ENCODE data around the gene VEGFC. TPM values are rescaled to one million over a fixed set of nuclear protein-coding genes. Genes with fewer than 3 reads are reported as not detected.

Gene VEGFC
- total RNA-seq, 2 experiments from 2014 or later: not detected

GRCh38 chr4:176791591-176792325 is 964 bp downstream of the VEGFC start:
- no peak overlapping the region for H3K4me3 Mint-ChIP-seq
- H3K36me3 Mint-ChIP-seq: no peaks in the 10 kb centered on the region
- intact Hi-C loops (cut with micrococcal nuclease): loop anchor here (5.0 kb wide), 2 partner anchors 256 to 414 kb away; no protein-coding TSS in a partner anchor
- no peaks in the 10 kb centered on the region for H3K9me3 Mint-ChIP-seq
- ChIA-PET CTCF (interaction anchor here (1.3 kb wide), 1 partner anchor 256 kb away, joined by 5 read pairs; no protein-coding TSS in a partner anchor), POLR2A (no interaction called here)
- no peak for DNase-seq
- H3K27ac Mint-ChIP-seq: no peak overlapping the region
- H3K4me1 Mint-ChIP-seq (ENCODE audit: low read depth): peaks cover 6% of the 10 kb centered on the region
- peaks cover 38% of the 10 kb centered on the region for H3K27me3 Mint-ChIP-seq

- H3K27me3 Mint-ChIP-seq: peaks cover 39% of the 10 kb centered on the region
- intact Hi-C loops (cut with micrococcal nuclease): loop anchor here (5.0 kb wide), 2 partner anchors 257 to 413 kb away; no protein-coding TSS in a partner anchor
- no peaks in the 10 kb centered on the region for H3K9me3 Mint-ChIP-seq
- DNase-seq: no peak
- no peaks in the 10 kb centered on the region for H3K36me3 Mint-ChIP-seq
- ChIA-PET CTCF (no interaction called here), POLR2A (no interaction called here)
- no peak overlapping the region for H3K27ac Mint-ChIP-seq
- peaks cover 6% of the 10 kb centered on the region for H3K4me1 Mint-ChIP-seq (ENCODE audit: low read depth)
- H3K4me3 Mint-ChIP-seq: no peak overlapping the region
These were observed 2.3 kb downstream of the VEGFC start for GRCh38 chr4:176790398-176790797.

- POLR2A ChIA-PET: no interaction called here
- no peaks in the 10 kb centered on the region for H3K36me3 Mint-ChIP-seq
- DNase-seq: no peak
These were observed 2.8 kb downstream of the VEGFC start for GRCh38 chr4:176789955-176790354.

GRCh38 chr4:176788971-176789370 is 3.8 kb downstream of the VEGFC start:
- Mint-ChIP-seq H3K4me1 (ENCODE audit: low read depth) (peaks cover 6% of the 10 kb centered on the region), H3K4me3 (no peak overlapping the region), H3K36me3 (no peaks in the 10 kb centered on the region), H3K27me3 (peaks cover 34% of the 10 kb centered on the region), H3K9me3 (no peaks in the 10 kb centered on the region), H3K27ac (no peak overlapping the region)
- no peak for DNase-seq
- intact Hi-C loops (cut with micrococcal nuclease): no loop called here
- ChIA-PET CTCF (no interaction called here), POLR2A (no interaction called here)

More at GRCh38 chr4:176789955-176790354, 2.8 kb downstream of the VEGFC start:
- Mint-ChIP-seq H3K4me1 (ENCODE audit: low read depth) (peaks cover 6% of the 10 kb centered on the region), H3K4me3 (no peak overlapping the region), H3K9me3 (no peaks in the 10 kb centered on the region), H3K27me3 (peaks cover 39% of the 10 kb centered on the region), H3K27ac (no peak overlapping the region)
- CTCF ChIA-PET: no interaction called here
- intact Hi-C loops (cut with micrococcal nuclease): loop anchor here (5.0 kb wide), 2 partner anchors 257 to 413 kb away; no protein-coding TSS in a partner anchor

- H3K4me1 Mint-ChIP-seq (ENCODE audit: low read depth): peaks cover 2% of the 10 kb centered on the region
- no peak overlapping the region for H3K27ac Mint-ChIP-seq
- CTCF ChIA-PET: no interaction called here
- intact Hi-C loops (cut with micrococcal nuclease): no loop called here
- POLR2A ChIA-PET: no interaction called here
- DNase-seq: no peak
- H3K9me3 Mint-ChIP-seq: no peaks in the 10 kb centered on the region
- H3K27me3 Mint-ChIP-seq: peaks cover 27% of the 10 kb centered on the region
- no peaks in the 10 kb centered on the region for H3K36me3 Mint-ChIP-seq
- no peak overlapping the region for H3K4me3 Mint-ChIP-seq
These were observed 4.5 kb downstream of the VEGFC start for GRCh38 chr4:176788248-176788647.

GRCh38 chr4:176784816-176785215 is 7.9 kb downstream of the VEGFC start:
- ChIA-PET POLR2A (no interaction called here), CTCF (no interaction called here)
- Mint-ChIP-seq H3K27ac (no peak overlapping the region), H3K4me1 (ENCODE audit: low read depth) (no peaks in the 10 kb centered on the region), H3K27me3 (peaks cover 6% of the 10 kb centered on the region), H3K9me3 (no peaks in the 10 kb centered on the region), H3K4me3 (no peak overlapping the region), H3K36me3 (no peaks in the 10 kb centered on the region)
- no peak for DNase-seq
- intact Hi-C loops (cut with micrococcal nuclease): no loop called here

- no peaks in the 10 kb centered on the region for H3K36me3 Mint-ChIP-seq
- H3K27me3 Mint-ChIP-seq: peaks cover 1% of the 10 kb centered on the region
- no peak overlapping the region for H3K27ac Mint-ChIP-seq
- H3K9me3 Mint-ChIP-seq: no peaks in the 10 kb centered on the region
- no peak for DNase-seq
- intact Hi-C loops (cut with micrococcal nuclease): no loop called here
- H3K4me1 Mint-ChIP-seq (ENCODE audit: low read depth): no peaks in the 10 kb centered on the region
- H3K4me3 Mint-ChIP-seq: no peak overlapping the region
- POLR2A ChIA-PET: no interaction called here
- CTCF ChIA-PET: no interaction called here
These were observed 9.9 kb downstream of the VEGFC start for GRCh38 chr4:176782794-176783193.

GRCh38 chr4:176782191-176782590 is 10.5 kb downstream of the VEGFC start:
- ChIA-PET CTCF (no interaction called here), POLR2A (no interaction called here)
- peaks cover 1% of the 10 kb centered on the region for H3K27me3 Mint-ChIP-seq
- no peak for DNase-seq
- H3K4me3 Mint-ChIP-seq: no peak overlapping the region
- H3K9me3 Mint-ChIP-seq: no peaks in the 10 kb centered on the region
- H3K36me3 Mint-ChIP-seq: no peaks in the 10 kb centered on the region
- intact Hi-C loops (cut with micrococcal nuclease): no loop called here
- no peaks in the 10 kb centered on the region for H3K4me1 Mint-ChIP-seq (ENCODE audit: low read depth)
- H3K27ac Mint-ChIP-seq: no peak overlapping the region

- intact Hi-C loops (cut with micrococcal nuclease): no loop called here
- ChIA-PET POLR2A (no interaction called here), CTCF (no interaction called here)
- peaks cover 1% of the 10 kb centered on the region for H3K27me3 Mint-ChIP-seq
- no peak for DNase-seq
- H3K4me3 Mint-ChIP-seq: no peak overlapping the region
- no peaks in the 10 kb centered on the region for H3K36me3 Mint-ChIP-seq
- no peaks in the 10 kb centered on the region for H3K9me3 Mint-ChIP-seq
- H3K27ac Mint-ChIP-seq: no peak overlapping the region
- H3K4me1 Mint-ChIP-seq (ENCODE audit: low read depth): no peaks in the 10 kb centered on the region
These were observed 11.0 kb downstream of the VEGFC start for GRCh38 chr4:176781739-176782100.

GRCh38 chr4:176780995-176781738 is 11.6 kb downstream of the VEGFC start:
- no peaks in the 10 kb centered on the region for H3K27me3 Mint-ChIP-seq
- DNase-seq: no peak
- H3K4me1 Mint-ChIP-seq (ENCODE audit: low read depth): no peaks in the 10 kb centered on the region
- H3K4me3 Mint-ChIP-seq: no peak overlapping the region
- intact Hi-C loops (cut with micrococcal nuclease): no loop called here
- CTCF ChIA-PET: no interaction called here
- no peaks in the 10 kb centered on the region for H3K36me3 Mint-ChIP-seq
- H3K27ac Mint-ChIP-seq: no peak overlapping the region
- POLR2A ChIA-PET: no interaction called here
- no peaks in the 10 kb centered on the region for H3K9me3 Mint-ChIP-seq

- no peak for DNase-seq
- H3K27ac Mint-ChIP-seq: no peak overlapping the region
- H3K27me3 Mint-ChIP-seq: no peaks in the 10 kb centered on the region
- no peaks in the 10 kb centered on the region for H3K4me1 Mint-ChIP-seq (ENCODE audit: low read depth)
- no peaks in the 10 kb centered on the region for H3K36me3 Mint-ChIP-seq
- POLR2A ChIA-PET: no interaction called here
- intact Hi-C loops (cut with micrococcal nuclease): no loop called here
- H3K4me3 Mint-ChIP-seq: no peak overlapping the region
- no peaks in the 10 kb centered on the region for H3K9me3 Mint-ChIP-seq
- CTCF ChIA-PET: interaction anchor here (1.0 kb wide), 1 partner anchor 268 kb away, joined by 3 read pairs; no protein-coding TSS in a partner anchor
These were observed 13.3 kb downstream of the VEGFC start for GRCh38 chr4:176779421-176779820.

- intact Hi-C loops (cut with micrococcal nuclease): no loop called here
- H3K4me3 Mint-ChIP-seq: no peak overlapping the region
- DNase-seq: no peak
- H3K36me3 Mint-ChIP-seq: no peaks in the 10 kb centered on the region
- H3K9me3 Mint-ChIP-seq: no peaks in the 10 kb centered on the region
- H3K4me1 Mint-ChIP-seq (ENCODE audit: low read depth): no peaks in the 10 kb centered on the region
- H3K27me3 Mint-ChIP-seq: no peaks in the 10 kb centered on the region
- ChIA-PET CTCF (no interaction called here), POLR2A (no interaction called here)
- no peak overlapping the region for H3K27ac Mint-ChIP-seq
These were observed 14.2 kb downstream of the VEGFC start for GRCh38 chr4:176778491-176778890.

- H3K9me3 Mint-ChIP-seq: no peaks in the 10 kb centered on the region
- no peaks in the 10 kb centered on the region for H3K4me1 Mint-ChIP-seq (ENCODE audit: low read depth)
- ChIA-PET POLR2A (no interaction called here), CTCF (no interaction called here)
- intact Hi-C loops (cut with micrococcal nuclease): no loop called here
- no peak overlapping the region for H3K4me3 Mint-ChIP-seq
- DNase-seq: no peak
- H3K27ac Mint-ChIP-seq: no peak overlapping the region
- H3K36me3 Mint-ChIP-seq: no peaks in the 10 kb centered on the region
- H3K27me3 Mint-ChIP-seq: no peaks in the 10 kb centered on the region
These were observed 14.7 kb downstream of the VEGFC start for GRCh38 chr4:176778063-176778462.

All from activated CD4-positive, alpha-beta memory T cell treated with anti-CD3 and anti-CD28 coated beads for 36 hours (primary cell).